ENCODE results near the gene GOLGA6L7. TPM values are rescaled to one million over a fixed set of nuclear protein-coding genes. Genes with fewer than 3 reads are reported as not detected.
A peak's percentile ranks its signal among the peaks of the same experiment; 100 is the strongest.
"Not testable (repeated sequence)": the region's sequence is repeated elsewhere in the genome, so short reads cannot be mapped to it uniquely, and the experiment has no call there.

Gene GOLGA6L7
- total RNA-seq, 1 donor from 2014 or later, result not detected

- intact Hi-C loops (cut with DNase I), result no loop called here
- DNase-seq (ENCODE audit: low spot score), result no peak
These were observed 36.7 kb upstream of the GOLGA6L7 start for GRCh38 chr15:28885128-28885629.

GRCh38 chr15:28884151-28884940 is 35.9 kb upstream of the GOLGA6L7 start:
- no peak for DNase-seq (ENCODE audit: low spot score)
- intact Hi-C loops (cut with DNase I), result no loop called here

- intact Hi-C loops (cut with DNase I), result no loop called here
- no peak for DNase-seq (ENCODE audit: low spot score)
These were observed 33.2 kb upstream of the GOLGA6L7 start for GRCh38 chr15:28881600-28881999.

GRCh38 chr15:28881170-28881569 is 32.7 kb upstream of the GOLGA6L7 start:
- no peak for DNase-seq (ENCODE audit: low spot score)
- intact Hi-C loops (cut with DNase I), result no loop called here

GRCh38 chr15:28880680-28881079 is 32.2 kb upstream of the GOLGA6L7 start:
- DNase-seq (ENCODE audit: low spot score), result no peak
- intact Hi-C loops (cut with DNase I), result no loop called here

GRCh38 chr15:28879551-28879950 is 31.1 kb upstream of the GOLGA6L7 start:
- DNase-seq (ENCODE audit: low spot score), result no peak

GRCh38 chr15:28878209-28878608 is 29.8 kb upstream of the GOLGA6L7 start:
- no peak for DNase-seq (ENCODE audit: low spot score)
- intact Hi-C loops (cut with DNase I), result no loop called here

More at GRCh38 chr15:28879551-28879950, 31.1 kb upstream of the GOLGA6L7 start:
- intact Hi-C loops (cut with DNase I), result no loop called here

- no peak for DNase-seq (ENCODE audit: low spot score)
- intact Hi-C loops (cut with DNase I), result no loop called here
These were observed 28.4 kb upstream of the GOLGA6L7 start for GRCh38 chr15:28876845-28877185.

GRCh38 chr15:28876131-28876844 is 27.8 kb upstream of the GOLGA6L7 start:
- no peak for DNase-seq (ENCODE audit: low spot score)
- intact Hi-C loops (cut with DNase I), result no loop called here

- no peak for DNase-seq (ENCODE audit: low spot score)
- intact Hi-C loops (cut with DNase I), result no loop called here
These were observed 27.1 kb upstream of the GOLGA6L7 start for GRCh38 chr15:28875461-28876000.

- DNase-seq (ENCODE audit: low spot score), result no peak
- intact Hi-C loops (cut with DNase I), result no loop called here
These were observed 25.2 kb upstream of the GOLGA6L7 start for GRCh38 chr15:28873585-28874190.

GRCh38 chr15:28873006-28873405 is 24.6 kb upstream of the GOLGA6L7 start:
- intact Hi-C loops (cut with DNase I), result no loop called here
- DNase-seq (ENCODE audit: low spot score), result no peak

GRCh38 chr15:28871168-28871567 is 22.7 kb upstream of the GOLGA6L7 start:
- no peak for DNase-seq (ENCODE audit: low spot score)
- intact Hi-C loops (cut with DNase I), result no loop called here

- DNase-seq (ENCODE audit: low spot score), result peak; percentile 46
- intact Hi-C loops (cut with DNase I), result no loop called here
These were observed 20.4 kb upstream of the GOLGA6L7 start for GRCh38 chr15:28868744-28869345.

GRCh38 chr15:28861589-28862293 is 13.3 kb upstream of the GOLGA6L7 start:
- peak; percentile 22 for DNase-seq (ENCODE audit: low spot score)
- intact Hi-C loops (cut with DNase I), result not testable (repeated sequence)

- intact Hi-C loops (cut with DNase I), result no loop called here
- peak; percentile 61 for DNase-seq (ENCODE audit: low spot score)
These were observed 12.6 kb upstream of the GOLGA6L7 start for GRCh38 chr15:28861031-28861534.

GRCh38 chr15:28854578-28854977 is 6.1 kb upstream of the GOLGA6L7 start:
- intact Hi-C loops (cut with DNase I); DNase-seq (ENCODE audit: low spot score): not testable (repeated sequence)

- intact Hi-C loops (cut with DNase I); DNase-seq (ENCODE audit: low spot score): not testable (repeated sequence)
These were observed 5.2 kb upstream of the GOLGA6L7 start for GRCh38 chr15:28853654-28854053.

- DNase-seq (ENCODE audit: low spot score); intact Hi-C loops (cut with DNase I): not testable (repeated sequence)
These were observed 1.3 kb upstream of the GOLGA6L7 start for GRCh38 chr15:28849766-28850165.

Measured in cardiac septum (tissue), 1 donor.